Panc1 (cell line): Measurements from ENCODE around the gene BICRAL. TPM values are rescaled to one million over a fixed set of nuclear protein-coding genes. Genes with fewer than 3 reads are reported as not detected.

Source experiments
- ATAC-seq: fragments of 200-7000 bp; cut with Tn5 transposase; 2 replicates; pipeline ENCODE4 v1.9.1; 2020; ENCODE audit warnings: mild to moderate bottlenecking, moderate library complexity
- BruUV-seq: library from RNA; stranded (reverse); fragments of 400-500 nt; replicated peaks from 2 replicates; lab custom pipeline; 2021; lab: Mats Ljungman, UMichigan
- CTCF ChIA-PET: fragments of 300-600 bp; sonication (Branson Sonifier 250); formaldehyde crosslinking; loops from one replicate; lab custom pipeline; 2022; ENCODE audit warnings: antibody characterized with exemption; lab: Charles Lee
- POLR2A ChIA-PET: fragments of 300-600 bp; sonication (Branson Sonifier 250); formaldehyde crosslinking; loops from one replicate; lab custom pipeline; 2022; ENCODE audit warnings: antibody characterized with exemption; lab: Charles Lee
- DNase-seq: peaks from one replicate; pipeline ENCODE4 v3.0.0-alpha.2; 2010; ENCODE audit warnings: low read depth, low spot score
- H3K27ac ChIP-seq: 2 replicates; pipeline ENCODE4 v1.5.1; 2011; ENCODE audit warnings: mild to moderate bottlenecking, low read length, inconsistent platforms
- H3K27me3 ChIP-seq: fragments of 200-500 bp; sonication (Bioruptor generic); 2 replicates; pipeline ENCODE4 v1.6.0; 2014; ENCODE audit warnings: low read length, inconsistent platforms; ENCODE audit not compliant: control insufficient read depth, insufficient read depth
- H3K36me3 ChIP-seq: fragments of 200-500 bp; sonication (Bioruptor generic); 2 replicates; pipeline ENCODE4 v1.5.1; 2014; ENCODE audit warnings: inconsistent platforms, mild to moderate bottlenecking, low read length, moderate library complexity; ENCODE audit not compliant: control insufficient read depth, insufficient read depth
- H3K4me1 ChIP-seq: 2 replicates; pipeline ENCODE4 v1.5.1; 2011; ENCODE audit warnings: inconsistent platforms, mild to moderate bottlenecking, low read length, moderate library complexity; ENCODE audit not compliant: control insufficient read depth, insufficient read depth
- H3K4me3 ChIP-seq, 2 experiments: 2 replicates each; pipeline ENCODE4 v1.5.1; 2011 to 2012; ENCODE audit warnings: low read depth in 2 of 2, low read length in 2 of 2, mild to moderate bottlenecking in 2 of 2, inconsistent platforms in 1 of 2, moderate library complexity in 1 of 2
- H3K9me3 ChIP-seq: fragments of 200-500 bp; sonication (Bioruptor generic); 2 replicates; pipeline ENCODE4 v1.5.1; 2014; ENCODE audit warnings: low read depth, mild to moderate bottlenecking, inconsistent platforms, low read length, moderate library complexity; ENCODE audit not compliant: control insufficient read depth, insufficient read depth
- CTCF ChIP-seq: fragments of 450-650 bp; IDR thresholded peaks from 2 replicates; pipeline ENCODE4 v1.5.1; 2017; ENCODE audit warnings: mild to moderate bottlenecking
- POLR2AphosphoS5 ChIP-seq: IDR thresholded peaks from 2 replicates; pipeline ENCODE4 v1.6.1; 2012; ENCODE audit warnings: mild to moderate bottlenecking, low read depth, low read length, moderate library complexity
- SIN3A ChIP-seq: IDR thresholded peaks from 2 replicates; pipeline ENCODE4 v1.6.1; 2012; ENCODE audit warnings: low read depth, mild to moderate bottlenecking, low read length, moderate library complexity, borderline replicate concordance; ENCODE audit not compliant: insufficient read depth
- TCF7L2 ChIP-seq: IDR thresholded peaks from 2 replicates; pipeline ENCODE4 v1.6.1; 2011; ENCODE audit warnings: mild to moderate bottlenecking, low read depth, low read length, inconsistent platforms
- in situ Hi-C: cut with HindIII; loops from 2 replicates; pipeline ENCODE4 v1.10.0; 2016; ENCODE audit warnings: low sequenced_read_pairs, low pct_unique_long_range_greater_than_20kb
- intact Hi-C: fragments of 100-400 bp; cut with micrococcal nuclease; formaldehyde crosslinking; loops from one replicate; pipeline ENCODE4 v1.10.0; 2022; ENCODE audit not compliant: unreplicated experiment
- total RNA-seq: library from RNA; stranded (reverse); gene quantifications from one replicate; pipeline ENCODE4 v1.2.1, GENCODE V29; 2021; ENCODE audit not compliant: unreplicated experiment
- TF ChIP-seq, protein P1 (sequence below), 2 experiments: IDR thresholded peaks; 2 replicates each; pipeline ENCODE4 v1.6.1; 2011 to 2012; ENCODE audit warnings: low read depth in 2 of 2, control low read depth in 1 of 2, low read length in 1 of 2, mild to moderate bottlenecking in 1 of 2, moderate library complexity in 1 of 2; ENCODE audit not compliant: insufficient read depth in 1 of 2

The BICRAL gene
- total RNA-seq, 1 experiment from 2014 or later, result 12.9 TPM

DNA sequence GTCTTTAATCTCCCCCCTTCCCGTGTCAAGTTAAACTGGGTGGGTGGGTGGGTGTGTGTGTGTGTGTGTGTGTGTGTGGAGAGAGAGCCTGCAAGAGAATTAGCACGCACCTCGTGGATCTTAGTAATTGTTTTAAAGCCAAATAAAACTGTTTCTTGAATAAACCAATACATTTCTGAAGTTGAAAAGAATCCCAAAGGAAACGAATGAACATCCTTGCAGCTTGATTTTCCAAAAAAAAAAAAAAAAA lies 381 bp upstream of the BICRAL start:
- ATAC-seq, result no peak
- no peaks in the 10 kb centered on the region; the same call in 1 of the 2 replicates for H3K36me3 ChIP-seq
- H3K4me1 ChIP-seq, result peaks cover 24% of the 10 kb centered on the region
- peak overlapping the region; percentile 59 to 65 for H3K4me3 ChIP-seq
- intact Hi-C loops, result no loop called here
- BruUV-seq, result no TSS peak
- TF ChIP-seq SIN3A (no peak), POLR2AphosphoS5 (no peak), TCF7L2 (no peak), CTCF (no peak)
- TF ChIP-seq, protein P1, sequence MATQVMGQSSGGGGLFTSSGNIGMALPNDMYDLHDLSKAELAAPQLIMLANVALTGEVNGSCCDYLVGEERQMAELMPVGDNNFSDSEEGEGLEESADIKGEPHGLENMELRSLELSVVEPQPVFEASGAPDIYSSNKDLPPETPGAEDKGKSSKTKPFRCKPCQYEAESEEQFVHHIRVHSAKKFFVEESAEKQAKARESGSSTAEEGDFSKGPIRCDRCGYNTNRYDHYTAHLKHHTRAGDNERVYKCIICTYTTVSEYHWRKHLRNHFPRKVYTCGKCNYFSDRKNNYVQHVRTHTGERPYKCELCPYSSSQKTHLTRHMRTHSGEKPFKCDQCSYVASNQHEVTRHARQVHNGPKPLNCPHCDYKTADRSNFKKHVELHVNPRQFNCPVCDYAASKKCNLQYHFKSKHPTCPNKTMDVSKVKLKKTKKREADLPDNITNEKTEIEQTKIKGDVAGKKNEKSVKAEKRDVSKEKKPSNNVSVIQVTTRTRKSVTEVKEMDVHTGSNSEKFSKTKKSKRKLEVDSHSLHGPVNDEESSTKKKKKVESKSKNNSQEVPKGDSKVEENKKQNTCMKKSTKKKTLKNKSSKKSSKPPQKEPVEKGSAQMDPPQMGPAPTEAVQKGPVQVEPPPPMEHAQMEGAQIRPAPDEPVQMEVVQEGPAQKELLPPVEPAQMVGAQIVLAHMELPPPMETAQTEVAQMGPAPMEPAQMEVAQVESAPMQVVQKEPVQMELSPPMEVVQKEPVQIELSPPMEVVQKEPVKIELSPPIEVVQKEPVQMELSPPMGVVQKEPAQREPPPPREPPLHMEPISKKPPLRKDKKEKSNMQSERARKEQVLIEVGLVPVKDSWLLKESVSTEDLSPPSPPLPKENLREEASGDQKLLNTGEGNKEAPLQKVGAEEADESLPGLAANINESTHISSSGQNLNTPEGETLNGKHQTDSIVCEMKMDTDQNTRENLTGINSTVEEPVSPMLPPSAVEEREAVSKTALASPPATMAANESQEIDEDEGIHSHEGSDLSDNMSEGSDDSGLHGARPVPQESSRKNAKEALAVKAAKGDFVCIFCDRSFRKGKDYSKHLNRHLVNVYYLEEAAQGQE (IDR thresholded peaks at IDR 0.05; ENCODE audit: insufficient read depth in 1 of 2, low read depth in 2 of 2, low read length in 1 of 2), result no peak
- peak overlapping the region; percentile 96 for H3K27ac ChIP-seq
- CTCF ChIA-PET, result no interaction called here
- no peaks in the 10 kb centered on the region for H3K27me3 ChIP-seq
- POLR2A ChIA-PET, result interaction anchor here (0.6 to 2.2 kb wide), 9 partner anchors 15 to 294 kb away, joined by 3 to 37 read pairs (median 4); partner anchors contain the start of genes RPL7L1 and TBCC
- no peaks in the 10 kb centered on the region for H3K9me3 ChIP-seq
- DNase-seq, result no peak
- in situ Hi-C loops, result loop anchor here (5.0 kb wide), 1 partner anchor 34 kb away; the partner anchor contains the start of gene TBCC

DNA sequence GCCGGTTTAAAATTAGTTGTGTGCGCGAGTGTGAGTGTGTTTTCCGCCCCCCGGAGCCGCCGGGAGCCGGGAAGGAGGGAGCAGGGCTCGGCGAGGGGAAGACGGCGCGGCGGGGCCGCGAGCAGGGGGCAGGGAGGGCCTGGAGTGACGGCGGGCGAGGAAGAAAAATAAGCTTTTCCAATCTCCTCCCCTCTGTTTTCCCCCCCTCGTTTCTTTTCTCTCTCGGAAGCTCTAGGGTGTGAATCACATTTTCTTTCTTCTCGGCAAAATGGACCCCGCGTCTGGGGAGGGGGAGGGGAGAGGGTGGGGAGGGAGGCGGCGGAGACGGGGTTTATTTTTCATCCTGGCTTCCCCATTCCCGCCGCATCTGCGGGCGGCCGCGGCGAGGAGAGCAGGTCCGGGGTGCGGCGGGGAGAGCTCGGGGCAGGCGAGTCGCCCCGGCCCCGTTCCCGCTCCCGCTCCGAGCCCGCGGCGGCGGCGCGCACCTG lies 881 bp downstream of the BICRAL start:
- Histone ChIP-seq H3K4me1 (peaks cover 23% of the 10 kb centered on the region), H3K4me3 (peak overlapping the region; percentile 59 to 65), H3K36me3 (no peaks in the 10 kb centered on the region; the same call in 1 of the 2 replicates), H3K27ac (peak overlapping the region; percentile 97), H3K9me3 (no peaks in the 10 kb centered on the region), H3K27me3 (no peaks in the 10 kb centered on the region)
- POLR2A ChIA-PET, result interaction anchor here (0.6 to 2.2 kb wide), 6 partner anchors 12 to 44 kb away, joined by 3 to 37 read pairs (median 4); partner anchors contain the start of gene TBCC
- TF ChIP-seq TCF7L2, result no peak
- TF ChIP-seq CTCF, result no peak
- TF ChIP-seq, protein P1 (IDR thresholded peaks at IDR 0.05; ENCODE audit: insufficient read depth in 1 of 2, low read depth in 2 of 2, low read length in 1 of 2), result no peak
- no peak for TF ChIP-seq SIN3A
- peak; percentile 20; the same call in 1 of the 2 replicates for TF ChIP-seq POLR2AphosphoS5
- in situ Hi-C loops (loop anchor here (5.0 kb wide), 1 partner anchor 35 kb away; the partner anchor contains the start of gene TBCC), intact Hi-C loops (no loop called here)
- DNase-seq (no peak), ATAC-seq (peak; percentile 78)
- CTCF ChIA-PET, result interaction anchor here (0.6 kb wide), 1 partner anchor 37 kb away, joined by 9 read pairs; the partner anchor contains the start of gene TBCC
- BruUV-seq, result no TSS peak
